Natural killer cell (primary cell): ENCODE data around the gene TMEM79. TPM values are rescaled to one million over a fixed set of nuclear protein-coding genes. Genes with fewer than 3 reads are reported as not detected.
A peak's percentile ranks its signal among the peaks of the same experiment; 100 is the strongest.

ENCODE experiments used
- ATAC-seq, 3 donors: fragments of 150-1000 bp in 2 of 3; fragments of 200-7000 bp in 1 of 3; cut with Tn5 transposase; 1 replicate in 1 of 3; 2 replicates in 2 of 3; pipeline ENCODE4 v1.10.0; 2021; ENCODE audit warnings: mild to moderate bottlenecking in 2 of 3, moderate library complexity in 2 of 3
- DNase-seq, 2 donors: peaks; one replicate each; pipeline versions ENCODE4 v3.0.0 to v3.0.0-alpha.2; 2013 to 2021; ENCODE audit warnings: mixed read lengths in 1 of 2
- H3K27ac ChIP-seq: one replicate; pipeline ENCODE4 v1.5.1; 2013; ENCODE audit warnings: mild to moderate bottlenecking, low read length
- H3K27me3 ChIP-seq: one replicate; pipeline ENCODE4 v1.6.1; 2013; ENCODE audit warnings: low read length; ENCODE audit not compliant: control insufficient read depth, insufficient read depth
- H3K36me3 ChIP-seq: one replicate; pipeline ENCODE4 v1.6.1; 2013; ENCODE audit warnings: low read length; ENCODE audit not compliant: control insufficient read depth, insufficient read depth
- H3K4me1 ChIP-seq: one replicate; pipeline ENCODE4 v1.6.1; 2013; ENCODE audit warnings: low read length; ENCODE audit not compliant: control insufficient read depth, insufficient read depth
- H3K4me3 ChIP-seq: one replicate; pipeline ENCODE4 v1.5.1; 2013; ENCODE audit warnings: low read length
- H3K9me3 ChIP-seq: one replicate; pipeline ENCODE4 v1.6.1; 2013; ENCODE audit warnings: low read length; ENCODE audit not compliant: control insufficient read depth, insufficient read depth
- H3K27ac Mint-ChIP-seq, 2 donors: one replicate each; pipeline ENCODE4 v1.8.0; 2022; ENCODE audit warnings: mild to moderate bottlenecking in 2 of 2, mixed read lengths in 2 of 2, moderate library complexity in 1 of 2
- H3K27me3 Mint-ChIP-seq, 2 donors: one replicate each; pipeline ENCODE4 v1.8.0; 2022; ENCODE audit warnings: low read depth in 2 of 2, mixed read lengths in 2 of 2
- H3K36me3 Mint-ChIP-seq: one replicate; pipeline ENCODE4 v1.8.0; 2022; ENCODE audit warnings: mixed read lengths
- H3K4me1 Mint-ChIP-seq, 2 donors: one replicate each; pipeline ENCODE4 v1.8.0; 2022; ENCODE audit warnings: mixed read lengths in 2 of 2
- H3K4me3 Mint-ChIP-seq: one replicate; pipeline ENCODE4 v1.8.0; 2022; ENCODE audit warnings: mild to moderate bottlenecking, moderate library complexity, mixed read lengths
- H3K9me3 Mint-ChIP-seq, 2 donors: one replicate each; pipeline ENCODE4 v1.8.0; 2022; ENCODE audit warnings: mixed read lengths in 2 of 2
- CTCF ChIP-seq: fragments of 200-600 bp; IDR thresholded peaks from one replicate; pipeline ENCODE4 v1.8.0; 2022; ENCODE audit warnings: antibody characterized with exemption
- WGBS: methylation state at CpG from one replicate; pipeline ENCODE4 v1.1.7; 2013; ENCODE audit warnings: missing lambda C conversion rate; ENCODE audit not compliant: insufficient coverage; 5-methylcytosine and 5-hydroxymethylcytosine counted together
- intact Hi-C: fragments of 100-400 bp; cut with micrococcal nuclease; formaldehyde crosslinking; loops from one replicate; pipeline ENCODE4 v1.14.2; 2022
- total RNA-seq, 4 donors: library from RNA; stranded (reverse); fragments of 120-200 nt in 1 of 4; gene quantifications; one replicate each; pipeline versions ENCODE4 v1.2.3 to v1.2.4, GENCODE V29; 2013 to 2022

The TMEM79 gene
- total RNA-seq, 3 donors from 2014 or later (not counting 1 experiment from before 2014, with no cell fraction given): 3.3 to 5.8 (median 5.0) TPM

DNA sequence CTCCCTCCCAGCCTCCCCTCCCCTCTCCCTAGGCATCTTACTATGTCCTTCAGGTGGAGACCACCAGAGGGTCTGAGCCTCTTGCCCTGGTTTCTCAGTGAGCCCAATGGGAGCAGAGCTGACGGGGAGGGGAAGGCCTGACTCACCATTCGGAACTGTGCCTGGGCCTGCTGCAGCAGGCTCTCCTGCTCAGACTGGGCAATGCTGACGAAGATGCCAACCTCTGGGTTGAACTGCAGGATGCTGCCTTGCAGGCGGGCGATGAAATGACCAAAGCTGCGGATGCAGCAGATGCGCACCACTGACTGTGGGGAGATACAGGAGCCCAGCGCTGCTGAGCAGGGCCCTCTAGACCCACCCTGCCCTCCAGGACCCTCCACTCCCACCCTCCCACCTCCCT, 25.3 kb upstream of the TMEM79 start:
- peaks cover 15% of the 10 kb centered on the region for H3K36me3 Mint-ChIP-seq
- WGBS: 94% methylated on average over 8 of the region's 8 CpGs
- Histone ChIP-seq H3K4me3 (no peak overlapping the region), H3K36me3 (peaks cover 73% of the 10 kb centered on the region), H3K27ac (no peak overlapping the region), H3K9me3 (no peaks in the 10 kb centered on the region), H3K4me1 (no peaks in the 10 kb centered on the region), H3K27me3 (no peaks in the 10 kb centered on the region)
- intact Hi-C loops: no loop called here
- DNase-seq (no peak), ATAC-seq (no peak)
- no peak for TF ChIP-seq CTCF
- no peaks in the 10 kb centered on the region for H3K27me3 Mint-ChIP-seq
- no peaks in the 10 kb centered on the region for H3K9me3 Mint-ChIP-seq
- peaks cover 7 to 9% of the 10 kb centered on the region in 2 donors for H3K4me1 Mint-ChIP-seq
- no peak overlapping the region for H3K4me3 Mint-ChIP-seq
- no peak overlapping the region for H3K27ac Mint-ChIP-seq

GRCh38 chr1:156259805-156260204, 24.3 kb upstream of the TMEM79 start:
- Histone ChIP-seq H3K9me3 (no peaks in the 10 kb centered on the region), H3K4me3 (no peak overlapping the region), H3K36me3 (peaks cover 68% of the 10 kb centered on the region), H3K4me1 (no peaks in the 10 kb centered on the region), H3K27ac (no peak overlapping the region), H3K27me3 (no peaks in the 10 kb centered on the region)
- no peak overlapping the region for H3K4me3 Mint-ChIP-seq
- H3K27ac Mint-ChIP-seq: no peak overlapping the region
- peaks cover 7 to 9% of the 10 kb centered on the region in 2 donors for H3K4me1 Mint-ChIP-seq
- peaks cover 15% of the 10 kb centered on the region for H3K36me3 Mint-ChIP-seq
- no peak for TF ChIP-seq CTCF
- H3K27me3 Mint-ChIP-seq: no peaks in the 10 kb centered on the region
- 100% methylated on average over 1 of the region's 3 CpGs for WGBS
- DNase-seq (no peak), ATAC-seq (no peak)
- intact Hi-C loops: no loop called here
- no peaks in the 10 kb centered on the region for H3K9me3 Mint-ChIP-seq

DNA sequence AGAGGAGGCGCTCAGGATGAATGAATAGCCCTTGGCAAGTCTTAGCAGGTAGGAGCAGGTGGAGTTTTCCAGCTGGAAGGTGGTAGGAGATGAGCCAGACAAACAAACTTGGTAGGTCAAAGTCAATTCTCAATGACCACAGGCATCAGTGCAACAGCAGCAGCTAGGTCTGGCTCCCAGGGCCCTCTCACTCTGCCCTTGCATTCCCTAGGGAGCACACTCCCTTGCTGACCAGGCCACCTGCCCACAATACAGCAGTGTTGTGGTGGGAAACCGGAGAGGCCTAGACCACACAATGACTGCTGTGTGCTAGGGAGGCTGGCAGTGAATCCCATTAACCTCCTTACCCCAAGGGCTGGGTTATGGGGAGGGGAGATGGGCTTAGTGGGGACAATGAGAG, 23.2 kb upstream of the TMEM79 start:
- Histone ChIP-seq H3K36me3 (peaks cover 74% of the 10 kb centered on the region), H3K27ac (no peak overlapping the region), H3K9me3 (no peaks in the 10 kb centered on the region), H3K27me3 (no peaks in the 10 kb centered on the region), H3K4me3 (no peak overlapping the region), H3K4me1 (no peaks in the 10 kb centered on the region)
- no peaks in the 10 kb centered on the region for H3K27me3 Mint-ChIP-seq
- peaks cover 9 to 13% of the 10 kb centered on the region in 2 donors for H3K4me1 Mint-ChIP-seq
- H3K27ac Mint-ChIP-seq: peak overlapping the region in 1 of 2 donors; percentile 21
- 100% methylated on average over 2 of the region's 2 CpGs for WGBS
- no peaks in the 10 kb centered on the region for H3K9me3 Mint-ChIP-seq
- H3K36me3 Mint-ChIP-seq: peaks cover 23% of the 10 kb centered on the region
- no peak overlapping the region for H3K4me3 Mint-ChIP-seq
- ATAC-seq (no peak), DNase-seq (no peak)
- no peak for TF ChIP-seq CTCF
- intact Hi-C loops: no loop called here
